COLO668 (cell line): ENCODE data around the gene MYH14.

Experiments used
- DNase-seq: peaks from one replicate; lab custom pipeline; 2025; ENCODE audit not compliant: unreplicated experiment; lab: John Stamatoyannopoulos, UW

The MYH14 gene

DNA sequence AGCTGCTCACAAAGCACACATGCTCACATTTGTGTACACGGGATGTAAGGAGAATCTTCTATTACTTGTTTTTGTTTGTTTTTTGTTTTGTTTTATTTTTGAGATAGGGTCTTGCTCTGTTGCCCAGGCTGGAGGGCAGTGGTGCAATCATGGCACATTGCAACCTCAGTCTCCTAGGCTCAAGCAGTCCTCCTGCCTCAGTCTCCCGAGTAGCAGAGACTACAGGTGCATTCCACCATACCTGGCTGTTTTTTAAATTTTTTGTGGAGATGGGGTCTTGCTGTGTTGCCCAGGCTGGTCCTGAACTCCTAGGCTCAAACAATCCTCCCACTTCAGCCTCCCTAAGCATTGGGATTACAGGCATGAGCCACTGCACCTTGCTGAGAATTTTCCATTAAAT is 83.9 kb downstream of the MYH14 start:
- no peak for DNase-seq

- DNase-seq = no peak
Observed at GRCh38 chr19:50288954-50289353, 85.5 kb downstream of the MYH14 start.

DNA sequence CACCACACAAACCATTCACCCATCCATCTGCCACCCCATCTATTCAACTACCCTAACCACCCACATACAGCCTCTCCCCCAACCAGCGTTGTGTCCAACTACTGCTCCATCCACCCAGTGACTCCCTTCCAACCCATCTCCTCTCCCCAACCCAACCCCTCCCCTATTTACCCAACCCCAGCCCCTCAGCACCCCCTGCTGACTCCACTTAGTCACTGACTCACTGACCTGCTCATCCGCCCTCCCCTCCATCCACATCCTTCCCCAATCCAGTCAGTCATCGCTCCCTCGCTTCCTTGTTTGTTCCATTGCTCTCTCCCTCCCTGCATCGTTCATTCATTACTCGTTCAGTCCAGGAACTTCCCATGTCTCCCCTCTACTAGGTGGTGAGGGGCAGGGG is 86.6 kb downstream of the MYH14 start:
- no peak for DNase-seq

- DNase-seq = no peak
Observed at GRCh38 chr19:50290775-50291174, 87.4 kb downstream of the MYH14 start.

- DNase-seq = no peak
Observed at GRCh38 chr19:50292216-50292827, 88.9 kb downstream of the MYH14 start.

GRCh38 chr19:50293263-50294004 is 90.0 kb downstream of the MYH14 start:
- no peak for DNase-seq

DNA sequence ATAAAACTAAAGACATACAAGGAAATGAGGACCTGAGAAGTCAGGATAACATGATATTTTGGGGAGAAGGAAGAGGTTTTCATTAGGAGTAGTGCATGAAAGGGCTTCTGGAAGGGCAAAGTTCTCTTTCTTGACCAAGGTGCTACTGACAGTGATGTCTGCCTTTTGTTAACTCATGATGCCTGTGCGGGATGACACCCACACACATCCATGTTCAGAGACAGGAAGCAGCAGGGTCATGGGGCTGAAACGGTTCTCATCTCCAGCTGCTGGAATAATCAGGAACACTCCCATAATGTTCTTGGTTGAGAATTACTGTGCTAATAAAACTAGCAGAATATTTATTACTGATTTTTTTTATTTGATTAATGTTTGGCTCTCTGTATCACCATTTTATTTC is 96.6 kb downstream of the MYH14 start:
- no peak for DNase-seq

GRCh38 chr19:50300814-50301606 is 97.6 kb downstream of the MYH14 start:
- DNase-seq = no peak

GRCh38 chr19:50301607-50301971 is 98.2 kb downstream of the MYH14 start:
- DNase-seq = no peak

DNA sequence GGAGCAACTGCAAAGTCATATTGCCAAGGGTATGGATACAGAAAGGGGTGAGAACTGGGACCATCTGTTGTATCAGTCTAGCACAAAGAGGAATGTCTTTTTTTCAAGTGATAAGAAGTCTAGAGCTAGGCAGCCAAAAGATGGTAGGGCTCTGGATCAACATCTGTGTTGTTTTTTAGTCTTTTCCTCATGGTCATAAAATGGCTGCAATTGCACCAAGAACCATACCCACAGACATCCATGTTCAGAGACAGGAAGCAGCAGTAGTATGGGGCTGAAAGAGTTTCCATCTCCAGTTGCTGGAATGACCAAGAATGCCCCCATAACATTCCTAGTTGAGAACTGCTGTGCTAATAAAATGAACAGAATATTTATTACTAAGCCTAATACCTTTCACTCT is 100.1 kb downstream of the MYH14 start:
- no peak for DNase-seq

- DNase-seq = no peak
Observed at GRCh38 chr19:50308991-50309390, 105.6 kb downstream of the MYH14 start.

DNA sequence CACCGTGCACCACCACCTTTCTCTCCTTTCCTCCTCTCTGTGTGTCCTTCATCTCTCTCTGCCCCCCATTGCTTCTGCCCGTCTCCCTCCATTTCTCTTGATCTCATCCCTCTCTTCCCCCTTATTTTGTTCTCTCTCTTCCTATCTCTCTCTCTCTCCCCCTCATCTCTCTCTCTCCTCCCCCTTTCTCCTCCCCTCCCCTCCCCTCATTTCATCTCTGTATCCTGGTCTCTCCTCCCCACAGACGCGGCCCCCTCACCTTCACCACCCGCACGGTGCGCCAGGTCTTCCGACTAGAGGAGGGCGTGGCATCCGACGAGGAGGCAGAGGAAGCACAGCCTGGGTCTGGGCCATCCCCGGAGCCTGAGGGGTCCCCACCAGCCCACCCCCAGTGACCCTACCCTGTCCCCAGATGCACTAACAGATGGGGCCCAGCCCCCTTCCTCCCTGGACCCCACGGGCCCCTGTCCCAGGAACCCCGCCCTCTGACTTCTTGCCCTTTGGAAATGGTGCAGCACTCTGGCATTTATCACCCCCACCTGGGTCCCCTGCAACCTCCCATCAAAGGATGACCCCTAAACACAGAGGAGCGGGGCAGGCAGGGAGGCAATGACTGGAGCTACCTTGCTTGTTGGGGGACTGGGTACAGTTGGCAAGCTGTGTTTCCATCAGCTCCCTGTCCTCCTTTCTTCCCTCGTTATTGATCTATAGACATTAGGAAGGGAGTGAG is 106.1 kb downstream of the MYH14 start:
- DNase-seq = no peak

- no peak for DNase-seq
Observed at GRCh38 chr19:50310759-50311465, 107.5 kb downstream of the MYH14 start.

- peak; percentile 14 for DNase-seq
Observed at GRCh38 chr19:50311723-50312635, 108.6 kb downstream of the MYH14 start.

DNA sequence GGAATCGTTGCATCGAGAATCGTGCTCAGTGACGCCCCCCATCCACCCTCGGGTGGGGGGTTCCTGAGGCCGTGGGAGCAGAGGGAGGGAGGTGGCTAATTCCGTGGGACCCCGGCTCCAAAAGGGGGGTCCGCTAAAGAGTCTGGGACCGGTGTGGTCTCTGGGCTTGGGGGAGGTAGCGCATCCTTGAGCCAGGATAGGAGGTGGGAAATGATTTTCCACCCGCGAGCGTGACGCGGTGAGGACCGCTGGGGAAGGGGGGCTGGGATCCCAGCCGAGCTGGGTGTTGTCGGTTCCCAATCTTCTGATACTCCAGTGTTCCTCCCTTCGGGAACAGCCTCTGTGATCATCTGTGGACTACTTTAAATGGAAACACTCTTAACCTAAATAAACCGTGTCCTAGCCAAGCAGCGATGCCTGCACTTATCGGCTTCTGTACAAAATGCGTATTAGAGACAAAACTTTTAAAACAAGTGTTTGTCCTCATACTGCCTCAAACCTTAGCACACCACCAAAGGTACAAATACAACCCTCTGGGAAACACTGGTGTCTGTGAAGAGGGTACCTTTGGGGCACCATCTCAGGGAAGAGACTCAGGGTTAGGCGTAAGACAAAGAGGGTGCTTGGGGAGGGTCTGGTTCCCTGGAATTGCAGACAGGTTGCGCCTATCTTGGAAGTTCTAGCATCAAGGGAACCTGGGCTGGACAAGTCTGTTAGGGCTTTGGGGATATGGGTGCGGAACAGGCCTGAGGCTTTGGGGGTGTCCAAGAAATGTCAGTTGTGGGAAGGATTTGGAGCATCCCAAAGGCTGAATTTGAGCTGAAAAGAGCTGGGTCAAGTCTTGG is 109.8 kb downstream of the MYH14 start:
- DNase-seq = no peak

DNA sequence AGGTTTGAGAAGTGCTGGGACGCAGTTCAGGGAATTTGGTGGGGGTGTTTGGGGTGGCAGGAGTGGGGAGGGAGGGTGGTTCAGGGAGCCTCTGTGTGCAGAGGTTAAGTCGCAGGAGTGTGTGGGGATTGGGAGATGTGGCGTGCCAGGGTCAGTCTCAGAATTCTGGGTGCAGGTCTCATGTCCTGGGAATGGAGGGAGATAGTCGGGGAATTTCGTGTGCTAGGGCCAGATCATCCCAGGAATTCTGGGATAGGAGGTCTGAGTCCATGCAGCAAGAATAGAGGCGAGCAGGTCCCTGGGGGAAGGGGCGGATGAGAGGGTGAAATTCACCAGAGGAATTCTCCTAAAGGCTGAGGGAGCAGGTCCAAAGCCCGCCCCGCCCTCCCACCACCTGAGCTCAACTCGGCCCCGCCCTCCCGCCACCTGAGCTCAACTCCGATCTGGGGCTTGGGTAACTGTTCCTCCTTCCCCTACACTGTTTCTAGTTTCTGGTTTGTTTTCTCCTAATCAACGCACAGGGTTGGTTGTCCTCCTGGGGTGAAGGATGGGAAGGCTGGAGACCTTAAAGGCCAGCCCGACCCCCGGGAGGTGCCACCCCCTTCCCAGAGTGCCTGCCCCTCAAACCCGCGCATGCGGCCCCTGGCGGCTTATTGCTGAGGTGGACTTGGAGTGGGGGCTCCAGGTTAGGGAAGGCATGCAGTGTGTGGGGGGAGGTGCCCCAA is 110.6 kb downstream of the MYH14 start:
- DNase-seq = peak; percentile 58

- DNase-seq = no peak
Observed at GRCh38 chr19:50314724-50315708, 111.6 kb downstream of the MYH14 start.
